Right ventricle myocardium inferior (tissue), 1 donor: Measurements from ENCODE around the gene ZNF790. TPM values are rescaled to one million over a fixed set of nuclear protein-coding genes. Genes with fewer than 3 reads are reported as not detected.
"Not testable (repeated sequence)": the region's sequence is repeated elsewhere in the genome, so short reads cannot be mapped to it uniquely, and the experiment has no call there.

Experiments
- ATAC-seq: fragments of 200-7000 bp; cut with Tn5 transposase; one replicate; pipeline ENCODE4 v1.9.1; 2020; ENCODE audit warnings: mild to moderate bottlenecking, moderate library complexity
- DNase-seq: peaks from one replicate; pipeline ENCODE4 v3.0.0; 2021; ENCODE audit errors: missing footprints
- intact Hi-C: fragments of 100-400 bp; cut with DNase I; formaldehyde crosslinking; loops from one replicate; pipeline ENCODE4 v1.11.0; 2022
- total RNA-seq: library from RNA; stranded (reverse); fragmentation: NEBNext Ultra II Directional; extraction: Animal tissue kit (Norgen Biotek cat#: 25700); gene quantifications from one replicate; pipeline ENCODE4 v1.2.1, GENCODE V29; 2021
- donor health status: DM: no; HTN: yes; CAD: no; lungs with severe emphysema.

Gene ZNF790
- total RNA-seq, 1 donor from 2014 or later, result 8.3 TPM

GRCh38 chr19:36791420-36792141 lies 46.6 kb downstream of the ZNF790 start:
- ATAC-seq, result peak; percentile 96
- DNase-seq, intact Hi-C loops: not testable (repeated sequence)

- ATAC-seq (no peak), DNase-seq (no peak)
- intact Hi-C loops, result loop anchor here (10.0 kb wide), 1 partner anchor 399 kb away; the partner anchor contains the start of gene ZNF585A
Observed at GRCh38 chr19:36775768-36776167, 62.4 kb downstream of the ZNF790 start.

- DNase-seq (no peak), ATAC-seq (no peak)
- intact Hi-C loops, result loop anchor here (2.0 to 10.0 kb wide), 3 partner anchors 78 to 694 kb away; partner anchors contain the start of genes ZNF345, ZNF569, ZNF570 and ZNF585A
Observed at GRCh38 chr19:36773223-36773579, 65.0 kb downstream of the ZNF790 start.

- ATAC-seq (peak; percentile 97), DNase-seq (peak; percentile 97)
- intact Hi-C loops, result loop anchor here (1.0 to 10.0 kb wide), 4 partner anchors 25 to 695 kb away; partner anchors contain the start of genes ZNF345, ZNF569, ZNF570 and ZNF585A
Observed at GRCh38 chr19:36772311-36773222, 65.6 kb downstream of the ZNF790 start, which contains the start of gene ZNF850. TSS of gene ZNF850 (minus strand) at chr19:36772807. CDS start at chr19:36762606, 10,201 bp downstream.

GRCh38 chr19:36771261-36772231 lies 66.6 kb downstream of the ZNF790 start:
- intact Hi-C loops, result loop anchor here (1.0 to 10.0 kb wide), 4 partner anchors 26 to 696 kb away; partner anchors contain the start of genes ZNF345, ZNF569, ZNF570 and ZNF585A
- ATAC-seq (peak; percentile 24), DNase-seq (no peak)

Other genes with a start within 250 kb of the ZNF790 start
- gene ZNF382, start 233.1 kb downstream of the ZNF790 start, total RNA-seq, result 19.5 TPM
- gene ZNF461, start 171.6 kb downstream of the ZNF790 start, total RNA-seq, result 6.9 TPM
- 3.2 TPM for gene ZNF567, start 150.8 kb downstream of the ZNF790 start, total RNA-seq
- gene ZNF850, start 65.6 kb downstream of the ZNF790 start, total RNA-seq, result 4.1 TPM
- gene ZNF345, start 12.5 kb upstream of the ZNF790 start, total RNA-seq, result 3.1 TPM
- gene ZNF829, start 77.9 kb upstream of the ZNF790 start, total RNA-seq, result 2.1 TPM
- 7.7 TPM for gene ZNF568, start 77.9 kb upstream of the ZNF790 start, total RNA-seq
- gene ZNF420, start 240.0 kb upstream of the ZNF790 start, total RNA-seq, result 11.6 TPM